SK-MEL-5 (cell line): Measurements from ENCODE around the gene PHTF2. TPM values are rescaled to one million over a fixed set of nuclear protein-coding genes. Genes with fewer than 3 reads are reported as not detected.
"Not testable (repeated sequence)": the region's sequence is repeated elsewhere in the genome, so short reads cannot be mapped to it uniquely, and the experiment has no call there.

Experiments used
- DNase-seq: peaks from one replicate; pipeline ENCODE4 v3.0.0-alpha.2; 2016; ENCODE audit warnings: low read depth, low spot score
- in situ Hi-C: cut with HindIII; loops from 2 replicates; pipeline ENCODE4 v1.10.0; 2016; ENCODE audit warnings: low sequenced_read_pairs, high pct_unique_total_duplicates, low pct_unique_long_range_greater_than_20kb
- small RNA-seq, 2 experiments: library from RNA; depleted of rRNA; stranded (forward); fragments of <200 nt; gene quantifications; one replicate each; pipeline ENCODE3, GENCODE V24; 2014
- total RNA-seq: library from RNA; depleted of rRNA; stranded (reverse); fragments of >200 nt; shearing (Covaris generic); gene quantifications from 2 replicates; pipeline ENCODE4 v1.2.3, GENCODE V29; 2014; rRNA removed

PHTF2 gene
- total RNA-seq, 1 experiment from 2014 or later, result 23.2 TPM

DNA sequence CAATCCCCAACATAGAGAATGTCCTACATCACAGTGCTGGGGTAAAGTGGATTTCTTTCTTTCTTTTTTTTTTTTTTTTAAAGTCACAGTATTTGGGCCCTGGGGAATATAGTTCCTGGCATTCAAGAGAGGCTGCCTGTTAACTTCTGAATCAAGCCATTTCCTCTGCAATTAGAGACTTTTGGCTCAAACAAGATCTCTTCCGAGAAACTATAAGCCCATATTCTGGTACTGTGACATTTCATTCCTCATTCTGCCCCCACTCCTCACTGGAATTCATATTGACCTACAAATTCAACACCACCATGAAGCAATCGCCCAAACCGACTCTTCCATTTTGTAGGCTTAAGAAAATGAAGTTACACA is 187.4 kb downstream of the PHTF2 start:
- in situ Hi-C loops, result no loop called here
- DNase-seq, result no peak

- in situ Hi-C loops, result no loop called here
Measured at GRCh38 chr7:77989981-77990566, 191.5 kb downstream of the PHTF2 start.

DNA sequence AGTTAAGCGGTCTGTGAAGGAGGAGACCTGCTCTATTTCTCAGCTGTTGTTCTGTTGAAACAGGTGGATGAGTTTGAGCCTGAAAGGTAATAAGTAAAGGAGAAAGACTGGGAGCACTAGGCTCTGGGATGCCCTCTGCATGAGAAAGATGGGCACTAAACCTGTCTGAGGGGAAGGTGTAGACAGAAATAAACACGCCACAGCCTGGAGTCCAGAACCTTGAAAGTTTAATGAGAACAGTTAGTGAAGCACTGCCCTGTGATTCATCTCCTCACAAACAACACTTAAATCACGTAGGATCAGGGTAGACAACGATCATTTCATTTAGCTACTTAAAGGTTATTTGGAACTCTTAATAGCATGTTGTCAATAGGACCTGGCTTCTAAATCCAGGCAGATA is 193.1 kb downstream of the PHTF2 start:
- no peak for DNase-seq
- in situ Hi-C loops, result no loop called here

More at GRCh38 chr7:77989981-77990566, 191.5 kb downstream of the PHTF2 start:
- DNase-seq, result peak; percentile 57

- no peak for DNase-seq
- in situ Hi-C loops, result no loop called here
Measured at GRCh38 chr7:77993838-77994237, 195.3 kb downstream of the PHTF2 start.

- in situ Hi-C loops, result no loop called here
- peak; percentile 37 for DNase-seq
Measured at GRCh38 chr7:77995717-77996116, 197.1 kb downstream of the PHTF2 start.

DNA sequence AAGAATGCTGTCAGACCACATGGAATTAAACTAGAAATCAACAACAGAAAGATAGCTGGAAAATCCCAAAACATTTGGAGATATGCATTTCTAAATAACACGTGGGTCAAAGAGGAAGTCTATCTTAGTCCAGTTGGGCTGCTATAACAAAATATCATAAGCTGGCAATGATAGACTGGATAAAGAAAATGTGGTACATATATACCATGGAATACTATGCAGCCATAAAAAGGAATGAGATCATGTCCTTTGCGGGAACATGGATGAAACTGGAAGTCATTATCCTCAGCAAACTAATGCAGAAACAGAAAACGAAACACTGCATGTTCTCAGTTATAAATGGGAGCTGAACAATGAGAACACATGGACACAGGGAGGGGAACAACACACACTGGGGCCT is 200.6 kb downstream of the PHTF2 start:
- DNase-seq, in situ Hi-C loops: not testable (repeated sequence)

GRCh38 chr7:78002021-78002420 is 203.4 kb downstream of the PHTF2 start:
- in situ Hi-C loops, result no loop called here
- DNase-seq, result no peak

- in situ Hi-C loops, result no loop called here
Measured at GRCh38 chr7:78002715-78003114, 204.1 kb downstream of the PHTF2 start.

DNA sequence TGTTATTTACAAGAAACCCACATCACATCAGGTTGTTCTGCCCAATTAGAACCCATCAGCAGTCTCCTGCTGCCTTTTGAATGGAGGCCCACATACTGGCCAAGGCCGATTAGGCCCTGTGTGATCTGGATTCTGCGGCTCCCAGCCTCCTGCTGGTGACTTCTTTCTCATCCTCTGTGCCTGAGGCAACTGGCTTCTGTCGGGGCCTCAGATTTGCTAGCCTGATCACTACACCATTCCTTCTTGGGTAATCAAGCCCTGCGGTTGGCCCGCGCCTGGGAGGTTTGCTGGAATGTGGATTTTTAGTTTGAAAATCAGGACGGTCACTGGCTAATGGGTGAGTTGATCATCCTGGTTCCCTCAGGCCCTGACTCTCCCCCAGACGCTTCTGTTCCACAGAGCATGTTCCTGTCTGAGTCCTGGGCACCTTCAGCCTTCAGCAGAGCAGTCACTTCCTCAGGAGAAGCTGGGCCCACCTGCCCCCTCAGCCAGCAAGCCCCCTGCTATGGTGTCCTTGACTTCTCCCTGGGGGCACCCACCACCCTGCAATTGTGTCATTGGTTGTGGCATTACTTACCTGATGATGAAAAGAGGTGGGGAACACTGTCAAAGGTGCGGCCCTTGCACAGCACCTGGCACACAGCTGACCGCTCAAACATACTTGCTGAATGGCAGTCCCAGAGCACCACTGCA is 207.6 kb downstream of the PHTF2 start:
- DNase-seq, result no peak
- in situ Hi-C loops, result no loop called here

More at GRCh38 chr7:78002715-78003114, 204.1 kb downstream of the PHTF2 start:
- DNase-seq, result no peak

Small RNA genes lying within 50 kb of the gene (small RNA-seq; reads per million reads assigned to genes)
- gene RF00019, result 0 reads per million in 2 experiments

Other genes with a start within 250 kb of the PHTF2 start
- gene RSBN1L, start 102.3 kb upstream of the PHTF2 start, total RNA-seq, result 27.2 and 29.3 TPM in 2 replicates
- 60.3 and 62.5 TPM in 2 replicates for gene TMEM60, start 339 bp upstream of the PHTF2 start, total RNA-seq